Smooth muscle cell (in vitro differentiated cells): ENCODE data around the gene SUSD5. TPM values are rescaled to one million over a fixed set of nuclear protein-coding genes. Genes with fewer than 3 reads are reported as not detected.

Experiments used
- DNase-seq: peaks from one replicate; lab custom pipeline; 2025; ENCODE audit not compliant: unreplicated experiment; lab: John Stamatoyannopoulos, UW
- H2AFZ ChIP-seq: fragments of 200-600 bp; sonication (generic); 2 replicates; pipeline ENCODE4 v1.6.0; 2016; ENCODE audit warnings: antibody characterized with exemption, low read depth, mild to moderate bottlenecking
- H3F3A ChIP-seq: fragments of 200-600 bp; sonication (generic); 2 replicates; pipeline ENCODE4 v1.6.0; 2017; ENCODE audit warnings: antibody characterized with exemption, low read depth
- H3K27ac ChIP-seq: fragments of 200-600 bp; sonication (generic); 2 replicates; pipeline ENCODE4 v1.5.1; 2016; ENCODE audit warnings: low read depth, mild to moderate bottlenecking
- H3K27me3 ChIP-seq: fragments of 200-600 bp; sonication (generic); 2 replicates; pipeline ENCODE4 v1.6.1; 2016; ENCODE audit warnings: low read depth, mild to moderate bottlenecking
- H3K36me3 ChIP-seq: fragments of 200-600 bp; sonication (generic); 2 replicates; pipeline ENCODE4 v1.5.1; 2016; ENCODE audit warnings: low read depth
- H3K4me1 ChIP-seq: fragments of 200-600 bp; sonication (generic); 2 replicates; pipeline ENCODE4 v1.5.1; 2016; ENCODE audit warnings: low read depth
- H3K4me2 ChIP-seq: fragments of 200-600 bp; sonication (generic); 2 replicates; pipeline ENCODE4 v1.6.0; 2016; ENCODE audit warnings: mild to moderate bottlenecking
- H3K4me3 ChIP-seq: fragments of 200-600 bp; sonication (generic); 2 replicates; pipeline ENCODE4 v1.5.1; 2016; ENCODE audit warnings: mild to moderate bottlenecking
- H3K79me2 ChIP-seq: fragments of 200-600 bp; sonication (generic); 2 replicates; pipeline ENCODE4 v1.6.0; 2016; ENCODE audit warnings: low read depth, mild to moderate bottlenecking
- H3K9ac ChIP-seq: fragments of 200-600 bp; sonication (generic); 2 replicates; pipeline ENCODE4 v1.6.0; 2016; ENCODE audit warnings: low read depth
- H3K9me3 ChIP-seq: fragments of 200-600 bp; sonication (generic); replicated peaks from 2 replicates; pipeline ENCODE4 v1.5.1; 2016; ENCODE audit warnings: low read depth
- H4K20me1 ChIP-seq: fragments of 200-600 bp; sonication (generic); 2 replicates; pipeline ENCODE4 v1.6.0; 2016; ENCODE audit warnings: low read depth
- WGBS: methylation state at CpG from one replicate; pipeline ENCODE4 v1.1.7; 2016; ENCODE audit warnings: low lambda C conversion rate; 5-methylcytosine and 5-hydroxymethylcytosine counted together
- polyA plus RNA-seq: library from polyadenylated mRNA; unstranded; fragments of >200 nt; fragmentation: Nextera tagmentation; extraction: Ambion mirVana; gene quantifications from 2 replicates; pipeline ENCODE4 v1.2.1, GENCODE V29; 2016
- total RNA-seq: library from RNA; depleted of rRNA; stranded (reverse); fragments of >200 nt; gene quantifications from 2 replicates; pipeline ENCODE4 v1.2.3, GENCODE V29; 2014
- TF ChIP-seq, protein P1 (sequence below): fragments of 200-600 bp; sonication (generic); IDR thresholded peaks from 2 replicates; pipeline ENCODE4 v1.5.1; 2017; ENCODE audit warnings: borderline replicate concordance, mild to moderate bottlenecking, antibody characterized with exemption; ENCODE audit not compliant: insufficient read depth, poor library complexity, severe bottlenecking

Gene SUSD5
- total and polyA plus RNA-seq, 2 experiments from 2014 or later = 1.4 to 1.6 TPM

GRCh38 chr3:33104803-33105202 lies 113.8 kb downstream of the SUSD5 start:
- TF ChIP-seq, protein P1, sequence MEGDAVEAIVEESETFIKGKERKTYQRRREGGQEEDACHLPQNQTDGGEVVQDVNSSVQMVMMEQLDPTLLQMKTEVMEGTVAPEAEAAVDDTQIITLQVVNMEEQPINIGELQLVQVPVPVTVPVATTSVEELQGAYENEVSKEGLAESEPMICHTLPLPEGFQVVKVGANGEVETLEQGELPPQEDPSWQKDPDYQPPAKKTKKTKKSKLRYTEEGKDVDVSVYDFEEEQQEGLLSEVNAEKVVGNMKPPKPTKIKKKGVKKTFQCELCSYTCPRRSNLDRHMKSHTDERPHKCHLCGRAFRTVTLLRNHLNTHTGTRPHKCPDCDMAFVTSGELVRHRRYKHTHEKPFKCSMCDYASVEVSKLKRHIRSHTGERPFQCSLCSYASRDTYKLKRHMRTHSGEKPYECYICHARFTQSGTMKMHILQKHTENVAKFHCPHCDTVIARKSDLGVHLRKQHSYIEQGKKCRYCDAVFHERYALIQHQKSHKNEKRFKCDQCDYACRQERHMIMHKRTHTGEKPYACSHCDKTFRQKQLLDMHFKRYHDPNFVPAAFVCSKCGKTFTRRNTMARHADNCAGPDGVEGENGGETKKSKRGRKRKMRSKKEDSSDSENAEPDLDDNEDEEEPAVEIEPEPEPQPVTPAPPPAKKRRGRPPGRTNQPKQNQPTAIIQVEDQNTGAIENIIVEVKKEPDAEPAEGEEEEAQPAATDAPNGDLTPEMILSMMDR = no peak
- no peaks in the 10 kb centered on the region for H3K4me1 ChIP-seq

DNA sequence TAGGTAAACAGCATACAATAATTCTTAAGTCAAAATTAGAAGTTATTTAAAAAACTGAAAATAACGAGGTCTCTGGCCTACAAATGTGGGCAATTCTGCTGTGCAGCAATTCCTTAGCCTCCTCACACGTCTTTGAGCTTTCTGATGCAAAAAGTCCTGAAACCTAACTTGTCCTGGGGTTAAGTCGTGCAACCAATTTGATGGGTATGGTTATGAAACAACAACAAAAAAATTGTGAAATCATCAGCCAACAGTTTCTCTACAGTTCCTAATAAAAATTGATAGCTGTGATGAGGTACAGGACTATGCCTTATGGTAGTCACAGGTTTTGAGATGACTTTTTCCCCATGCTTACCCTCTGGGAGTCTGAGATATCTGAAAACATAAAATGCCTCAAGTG lies 115.1 kb downstream of the SUSD5 start:
- DNase-seq = no peak
- H3K4me2 ChIP-seq = no peak overlapping the region
- H4K20me1 ChIP-seq = no peaks in the 10 kb centered on the region
- H3K27me3 ChIP-seq = no peaks in the 10 kb centered on the region
- no peaks in the 10 kb centered on the region for H3K79me2 ChIP-seq
- no peak overlapping the region for H2AFZ ChIP-seq
- H3K4me1 ChIP-seq = no peaks in the 10 kb centered on the region
- H3K9ac ChIP-seq = no peak overlapping the region
- TF ChIP-seq, protein P1 = no peak
- no peaks in the 10 kb centered on the region for H3K9me3 ChIP-seq
- H3K4me3 ChIP-seq = no peak overlapping the region
- WGBS = 88% methylated on average over 3 of the region's 3 CpGs
- H3K27ac ChIP-seq = no peak overlapping the region
- no peaks in the 10 kb centered on the region for H3F3A ChIP-seq
- H3K36me3 ChIP-seq = no peaks in the 10 kb centered on the region

More at GRCh38 chr3:33104803-33105202, 113.8 kb downstream of the SUSD5 start:
- no peaks in the 10 kb centered on the region for H3K27me3 ChIP-seq
- no peak overlapping the region for H3K9ac ChIP-seq
- H3K4me2 ChIP-seq = no peak overlapping the region
- DNase-seq = no peak
- no peaks in the 10 kb centered on the region for H3K36me3 ChIP-seq
- H3K4me3 ChIP-seq = no peak overlapping the region
- H3F3A ChIP-seq = no peaks in the 10 kb centered on the region
- no peaks in the 10 kb centered on the region for H4K20me1 ChIP-seq
- no peaks in the 10 kb centered on the region for H3K9me3 ChIP-seq
- no peaks in the 10 kb centered on the region for H3K79me2 ChIP-seq
- 88% methylated on average over 3 of the region's 3 CpGs for WGBS
- H3K27ac ChIP-seq = no peak overlapping the region
- no peak overlapping the region for H2AFZ ChIP-seq

GRCh38 chr3:33103034-33103433 lies 115.6 kb downstream of the SUSD5 start:
- H3K36me3 ChIP-seq = no peaks in the 10 kb centered on the region
- DNase-seq = no peak
- no peaks in the 10 kb centered on the region for H3K4me1 ChIP-seq
- H2AFZ ChIP-seq = no peak overlapping the region
- no peak overlapping the region for H3K9ac ChIP-seq
- no peaks in the 10 kb centered on the region for H3F3A ChIP-seq
- 96% methylated on average over 3 of the region's 3 CpGs for WGBS
- no peak overlapping the region for H3K27ac ChIP-seq
- H3K4me2 ChIP-seq = no peak overlapping the region
- H3K27me3 ChIP-seq = no peaks in the 10 kb centered on the region
- H4K20me1 ChIP-seq = no peaks in the 10 kb centered on the region
- TF ChIP-seq, protein P1 = no peak
- H3K79me2 ChIP-seq = no peaks in the 10 kb centered on the region
- no peaks in the 10 kb centered on the region for H3K9me3 ChIP-seq
- H3K4me3 ChIP-seq = no peak overlapping the region

DNA sequence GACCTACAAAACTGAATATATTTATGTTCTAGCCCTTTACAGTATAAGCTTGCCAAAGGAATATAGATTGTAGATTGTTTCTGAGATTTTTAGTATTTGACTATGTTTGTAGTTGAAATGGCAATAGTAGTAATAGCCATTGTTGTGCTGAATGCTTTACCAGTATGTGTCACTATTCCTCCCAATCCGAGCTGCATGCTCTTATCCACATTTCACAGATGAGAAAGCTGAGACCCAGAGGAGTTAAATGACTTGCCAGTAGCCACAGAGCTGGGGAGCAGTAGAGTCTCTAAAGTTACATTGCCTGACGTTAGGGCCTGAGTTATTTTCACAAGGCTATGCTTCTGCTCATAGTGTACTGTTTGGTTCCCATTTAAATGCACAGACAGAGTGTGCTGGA lies 118.4 kb downstream of the SUSD5 start:
- Histone ChIP-seq H4K20me1 (peaks cover 10% of the 10 kb centered on the region), H3K36me3 (no peaks in the 10 kb centered on the region), H3K27me3 (no peaks in the 10 kb centered on the region), H3F3A (no peaks in the 10 kb centered on the region), H3K9me3 (no peaks in the 10 kb centered on the region), H3K9ac (no peak overlapping the region), H2AFZ (no peak overlapping the region), H3K4me2 (no peak overlapping the region), H3K4me1 (no peaks in the 10 kb centered on the region), H3K27ac (no peak overlapping the region), H3K79me2 (peaks cover 12% of the 10 kb centered on the region), H3K4me3 (no peak overlapping the region)
- no peak for DNase-seq
- TF ChIP-seq, protein P1 = no peak
- WGBS = 80% methylated on average over 2 of the region's 2 CpGs
